Measurements from ENCODE around the gene SORBS1.

GRCh38 chr10:95545981-95546380 is 15.2 kb downstream of the SORBS1 start:
- no peak for TF ChIP-seq POLR2A (IDR thresholded peaks at IDR 0.05; ENCODE audit: low read length)
- no peak for TF ChIP-seq GATA1 (IDR thresholded peaks at IDR 0.05; ENCODE audit: low read depth, low read length)
